Right lobe of liver (tissue), 6 donors: ENCODE results near the gene IBA57. TPM values are rescaled to one million over a fixed set of nuclear protein-coding genes. Genes with fewer than 3 reads are reported as not detected.

ENCODE experiments used
- ATAC-seq, 4 donors: fragments of 200-7000 bp; cut with Tn5 transposase; one replicate each; pipeline ENCODE4 v1.9.1; 2020; ENCODE audit warnings: mild to moderate bottlenecking in 4 of 4, moderate library complexity in 4 of 4
- DNase-seq, 3 donors: peaks; one replicate each; pipeline ENCODE4 v3.0.0-alpha.2; 2020
- H3K27ac ChIP-seq, 3 donors: fragments of 200-600 bp; one replicate each; pipeline ENCODE4 v1.8.0; 2022
- H3K27me3 ChIP-seq, 2 donors: fragments of 200-600 bp; one replicate each; pipeline ENCODE4 v1.8.0; 2022
- H3K36me3 ChIP-seq, 4 donors: fragments of 200-600 bp; sonication (generic) in 1 of 4; one replicate each; pipeline versions ENCODE4 v1.5.1 to v1.8.0; 2017 to 2022; ENCODE audit warnings: control low read depth in 1 of 4
- H3K4me1 ChIP-seq, 4 donors: fragments of 200-600 bp; sonication (generic) in 1 of 4; one replicate each; pipeline versions ENCODE4 v1.5.1 to v1.8.0; 2017 to 2022; ENCODE audit warnings: control low read depth in 1 of 4
- H3K4me3 ChIP-seq, 3 donors: fragments of 200-600 bp; one replicate each; pipeline ENCODE4 v1.8.0; 2022
- H3K9me3 ChIP-seq, 4 donors: fragments of 200-600 bp; sonication (generic) in 1 of 4; one replicate each; pipeline versions ENCODE4 v1.5.1 to v1.8.0; 2017 to 2022; ENCODE audit warnings: control low read depth in 1 of 4
- POLR2A ChIP-seq: fragments of 450-650 bp; IDR thresholded peaks from one replicate; pipeline ENCODE4 v1.6.1; 2017; ENCODE audit warnings: antibody characterized with exemption, mild to moderate bottlenecking
- WGBS: methylation state at CpG from one replicate; pipeline ENCODE4 v1.1.6; 2018; ENCODE audit warnings: low coverage, low lambda C conversion rate; ENCODE audit not compliant: insufficient coverage; ENCODE audit errors: missing lambda C conversion rate; 5-methylcytosine and 5-hydroxymethylcytosine counted together
- intact Hi-C, 2 donors: fragments of 100-400 bp; cut with DNase I; formaldehyde crosslinking; loops; one replicate each; pipeline versions ENCODE4 v1.11.2 to v1.14.1; 2022
- total RNA-seq, 6 experiments: library from RNA; depleted of rRNA in 2 of 6; stranded (reverse); fragments of >200 nt in 2 of 6; fragmentation: NEBNext Ultra II Directional in 3 of 6; extraction: Animal tissue kit (Norgen Biotek cat#: 25700) in 3 of 6; gene quantifications; one replicate each; pipeline versions ENCODE4 v1.1.0 to v1.2.4, GENCODE V29; 2016 to 2023
- TF ChIP-seq, protein P1 (sequence below), 4 donors: fragments of 200-600 bp in 3 of 4; fragments of 450-650 bp in 1 of 4; IDR thresholded peaks; one replicate each; pipeline versions ENCODE4 v1.5.1 to v1.8.0; 2016 to 2022; ENCODE audit warnings: antibody characterized with exemption in 4 of 4, mild to moderate bottlenecking in 2 of 4
- donor health status: DM: no; HTN: yes; CAD: no.
- donor health status: DM: no; HTN: no; CAD: no.
- donor health status: DM: no; HTN: no; CAD: no.
- donor health status: DM: no; HTN: yes; CAD: no.
- donor health status: DM: no; HTN: yes; CAD: no.

IBA57 gene
- total RNA-seq, 6 experiments from 2014 or later: 5.1 to 8.0 (median 6.1) TPM

DNA sequence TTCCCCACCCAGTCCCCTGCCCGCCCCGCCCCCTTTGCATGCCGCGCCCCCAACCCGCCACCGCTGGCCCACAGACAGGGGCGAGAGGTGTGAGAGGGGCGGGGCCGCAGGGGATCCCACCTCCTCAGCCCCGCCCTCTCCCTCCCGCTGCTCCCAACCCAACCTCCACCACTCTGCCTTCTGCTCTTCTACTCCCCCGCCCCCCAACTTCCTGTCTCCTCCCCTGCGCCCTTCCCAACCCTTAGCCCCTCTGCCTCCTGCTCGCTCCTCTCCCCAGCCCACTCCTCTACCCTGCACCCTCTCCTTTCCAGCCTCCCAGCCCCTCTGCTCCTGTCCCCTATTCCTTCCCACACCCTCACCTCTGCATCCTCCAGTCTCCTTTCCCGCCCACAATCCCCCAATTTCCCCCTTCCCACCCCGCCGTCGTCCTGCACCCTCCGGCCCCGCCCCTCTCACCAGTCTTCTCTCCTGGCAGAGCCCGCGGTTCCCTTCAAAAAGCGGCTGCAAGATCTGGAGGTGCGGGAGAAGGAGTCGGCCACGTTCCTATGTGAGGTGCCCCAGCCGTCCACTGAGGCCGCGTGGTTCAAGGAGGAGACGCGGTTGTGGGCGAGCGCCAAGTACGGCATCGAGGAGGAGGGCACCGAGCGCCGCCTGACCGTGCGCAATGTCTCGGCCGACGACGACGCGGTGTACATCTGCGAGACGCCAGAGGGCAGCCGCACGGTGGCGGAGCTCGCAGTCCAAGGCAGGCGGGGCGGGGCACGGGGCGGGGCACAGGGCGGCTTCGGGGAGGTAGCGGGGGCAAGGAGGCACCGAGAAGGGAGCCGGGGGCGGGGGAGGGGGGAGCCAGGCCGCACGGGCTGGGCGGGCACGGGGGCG lies 47.6 kb downstream of the IBA57 start:
- H3K27me3 ChIP-seq: no peaks in the 10 kb centered on the region
- peak overlapping the region; percentile 25 to 42 (median 38) for H3K4me3 ChIP-seq
- peaks cover 0 to 4% (median 0%) of the 10 kb centered on the region in 4 donors for H3K4me1 ChIP-seq
- intact Hi-C loops: no loop called here
- no peak for TF ChIP-seq POLR2A
- TF ChIP-seq, protein P1, sequence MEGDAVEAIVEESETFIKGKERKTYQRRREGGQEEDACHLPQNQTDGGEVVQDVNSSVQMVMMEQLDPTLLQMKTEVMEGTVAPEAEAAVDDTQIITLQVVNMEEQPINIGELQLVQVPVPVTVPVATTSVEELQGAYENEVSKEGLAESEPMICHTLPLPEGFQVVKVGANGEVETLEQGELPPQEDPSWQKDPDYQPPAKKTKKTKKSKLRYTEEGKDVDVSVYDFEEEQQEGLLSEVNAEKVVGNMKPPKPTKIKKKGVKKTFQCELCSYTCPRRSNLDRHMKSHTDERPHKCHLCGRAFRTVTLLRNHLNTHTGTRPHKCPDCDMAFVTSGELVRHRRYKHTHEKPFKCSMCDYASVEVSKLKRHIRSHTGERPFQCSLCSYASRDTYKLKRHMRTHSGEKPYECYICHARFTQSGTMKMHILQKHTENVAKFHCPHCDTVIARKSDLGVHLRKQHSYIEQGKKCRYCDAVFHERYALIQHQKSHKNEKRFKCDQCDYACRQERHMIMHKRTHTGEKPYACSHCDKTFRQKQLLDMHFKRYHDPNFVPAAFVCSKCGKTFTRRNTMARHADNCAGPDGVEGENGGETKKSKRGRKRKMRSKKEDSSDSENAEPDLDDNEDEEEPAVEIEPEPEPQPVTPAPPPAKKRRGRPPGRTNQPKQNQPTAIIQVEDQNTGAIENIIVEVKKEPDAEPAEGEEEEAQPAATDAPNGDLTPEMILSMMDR (IDR thresholded peaks at IDR 0.05): peak; percentile 40 to 49 (median 44)
- H3K9me3 ChIP-seq: no peaks in the 10 kb centered on the region
- no peak overlapping the region for H3K27ac ChIP-seq
- WGBS: under 1% methylated on average over 60 of the region's 67 CpGs
- peak; percentile 81 to 89 (median 87) for DNase-seq
- H3K36me3 ChIP-seq: no peaks in the 10 kb centered on the region
- ATAC-seq: peak; percentile 86 to 96 (median 90)

DNA sequence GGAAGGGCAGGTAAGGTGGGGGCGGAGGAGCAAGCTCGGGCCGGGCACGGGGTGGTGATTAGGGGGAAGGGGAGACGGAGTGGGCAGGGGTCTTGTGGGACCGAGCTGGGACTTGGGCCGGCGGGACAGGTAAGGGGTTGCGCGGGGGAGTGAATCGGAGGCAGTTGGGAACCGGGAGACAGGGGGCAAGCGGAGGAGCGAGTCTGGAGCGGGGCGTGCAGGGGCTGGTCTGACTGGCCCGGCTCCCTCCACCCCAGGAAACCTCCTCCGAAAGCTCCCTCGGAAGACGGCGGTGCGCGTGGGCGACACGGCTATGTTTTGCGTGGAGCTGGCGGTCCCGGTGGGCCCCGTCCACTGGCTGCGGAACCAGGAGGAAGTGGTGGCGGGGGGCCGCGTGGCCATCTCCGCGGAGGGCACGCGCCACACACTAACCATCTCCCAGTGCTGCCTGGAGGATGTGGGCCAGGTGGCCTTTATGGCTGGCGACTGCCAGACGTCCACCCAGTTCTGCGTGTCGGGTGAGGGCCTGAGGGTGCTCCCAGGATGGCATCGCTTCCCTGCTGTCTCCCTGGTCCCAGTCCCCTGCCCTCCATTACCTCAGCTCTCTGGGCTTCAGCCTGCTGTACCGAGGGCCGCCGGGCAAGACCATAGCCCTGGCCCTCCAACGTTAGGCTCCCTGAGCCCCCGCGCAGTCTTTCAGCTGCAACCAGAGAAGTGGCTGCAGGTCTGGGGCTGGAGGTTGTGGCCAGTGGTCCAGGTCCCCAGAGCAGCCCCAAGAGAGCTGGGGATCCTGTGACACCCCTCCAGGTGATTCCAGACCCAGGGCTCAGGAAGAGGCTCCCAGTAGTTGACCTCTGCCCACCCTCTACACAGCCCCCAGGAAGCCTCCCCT lies 48.6 kb downstream of the IBA57 start:
- intact Hi-C loops: no loop called here
- no peak for TF ChIP-seq POLR2A
- TF ChIP-seq, protein P1 (IDR thresholded peaks at IDR 0.05): no peak
- no peaks in the 10 kb centered on the region for H3K36me3 ChIP-seq
- no peaks in the 10 kb centered on the region for H3K9me3 ChIP-seq
- no peak overlapping the region for H3K27ac ChIP-seq
- H3K4me1 ChIP-seq: peaks cover 0 to 4% (median 0%) of the 10 kb centered on the region in 4 donors
- peak overlapping the region in 1 of 3 donors; percentile 42 for H3K4me3 ChIP-seq
- DNase-seq: no peak
- no peak for ATAC-seq
- WGBS: 23% methylated on average over 15 of the region's 48 CpGs
- no peaks in the 10 kb centered on the region for H3K27me3 ChIP-seq

DNA sequence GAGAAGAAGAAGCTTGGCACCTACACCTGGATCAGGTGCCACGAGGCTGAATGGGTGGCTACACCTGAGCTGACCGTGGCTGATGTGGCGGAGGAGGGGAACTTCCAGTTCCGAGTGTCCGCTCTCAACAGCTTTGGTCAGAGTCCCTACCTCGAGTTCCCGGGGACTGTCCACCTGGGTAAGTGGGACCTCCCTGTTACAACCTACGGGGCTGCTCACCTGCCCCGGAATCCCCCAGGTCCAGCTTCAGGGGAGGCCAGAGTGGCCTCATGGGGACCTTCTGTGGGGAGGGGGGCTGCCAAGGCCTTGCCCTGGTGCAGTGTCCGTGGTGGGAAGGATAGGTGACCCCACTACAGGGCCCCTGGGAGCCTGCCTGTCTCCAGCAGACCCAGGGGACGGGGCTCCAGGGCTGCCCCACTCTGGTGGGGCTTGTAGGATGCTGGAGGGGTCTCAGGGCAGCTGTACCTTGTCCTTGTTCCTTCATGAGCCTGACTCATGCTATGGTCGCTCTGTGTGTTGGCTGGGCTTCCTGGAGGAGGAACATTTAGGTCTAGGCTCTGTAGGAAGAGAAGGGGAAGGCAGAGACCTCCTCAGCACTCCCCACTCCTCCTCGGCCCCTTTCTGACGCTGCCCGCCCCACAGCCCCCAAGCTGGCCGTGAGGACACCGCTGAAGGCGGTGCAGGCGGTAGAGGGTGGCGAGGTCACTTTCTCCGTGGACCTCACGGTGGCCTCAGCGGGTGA lies 49.5 kb downstream of the IBA57 start:
- Histone ChIP-seq H3K27ac (no peak overlapping the region), H3K27me3 (no peaks in the 10 kb centered on the region), H3K36me3 (no peaks in the 10 kb centered on the region), H3K4me3 (no peak overlapping the region), H3K4me1 (peaks cover 0 to 4% (median 0%) of the 10 kb centered on the region in 4 donors), H3K9me3 (no peaks in the 10 kb centered on the region)
- no peak for ATAC-seq
- intact Hi-C loops: no loop called here
- TF ChIP-seq POLR2A: no peak
- TF ChIP-seq, protein P1 (IDR thresholded peaks at IDR 0.05): no peak
- no CpG with 5 or more reads among the region's 23 CpGs for WGBS
- no peak for DNase-seq

DNA sequence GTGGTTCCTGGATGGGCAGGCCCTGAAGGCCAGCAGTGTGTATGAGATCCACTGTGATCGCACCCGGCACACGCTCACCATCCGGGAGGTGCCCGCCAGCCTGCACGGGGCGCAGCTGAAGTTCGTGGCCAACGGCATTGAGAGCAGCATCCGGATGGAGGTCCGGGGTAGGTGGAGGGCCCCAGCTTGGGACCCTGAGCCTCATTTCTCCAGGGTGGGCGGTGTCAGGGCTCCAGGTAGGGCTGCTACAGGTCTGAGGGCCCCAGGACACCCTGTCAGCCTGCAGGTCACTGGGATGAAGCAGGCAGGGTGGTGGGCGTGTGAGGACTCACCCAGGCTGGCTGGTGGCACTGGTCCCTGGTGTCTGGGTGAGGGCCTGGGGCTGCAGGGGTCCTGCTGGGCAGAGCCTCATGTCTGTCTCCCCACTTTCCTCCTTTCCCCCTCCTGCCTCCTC lies 50.1 kb downstream of the IBA57 start:
- peaks cover 0 to 4% (median 0%) of the 10 kb centered on the region in 4 donors for H3K4me1 ChIP-seq
- ATAC-seq (no peak), DNase-seq (no peak)
- no CpG with 5 or more reads among the region's 13 CpGs for WGBS
- no peak overlapping the region for H3K4me3 ChIP-seq
- intact Hi-C loops: no loop called here
- H3K27ac ChIP-seq: no peak overlapping the region
- TF ChIP-seq POLR2A: no peak
- TF ChIP-seq, protein P1 (IDR thresholded peaks at IDR 0.05): no peak
- no peaks in the 10 kb centered on the region for H3K27me3 ChIP-seq
- H3K36me3 ChIP-seq: no peaks in the 10 kb centered on the region
- H3K9me3 ChIP-seq: no peaks in the 10 kb centered on the region
